SIG-M5 (cell line): Measurements from ENCODE around the gene TCERG1L.

Experiments used
- DNase-seq: peaks from one replicate; lab custom pipeline; 2025; lab: John Stamatoyannopoulos, UW

The TCERG1L gene

DNA sequence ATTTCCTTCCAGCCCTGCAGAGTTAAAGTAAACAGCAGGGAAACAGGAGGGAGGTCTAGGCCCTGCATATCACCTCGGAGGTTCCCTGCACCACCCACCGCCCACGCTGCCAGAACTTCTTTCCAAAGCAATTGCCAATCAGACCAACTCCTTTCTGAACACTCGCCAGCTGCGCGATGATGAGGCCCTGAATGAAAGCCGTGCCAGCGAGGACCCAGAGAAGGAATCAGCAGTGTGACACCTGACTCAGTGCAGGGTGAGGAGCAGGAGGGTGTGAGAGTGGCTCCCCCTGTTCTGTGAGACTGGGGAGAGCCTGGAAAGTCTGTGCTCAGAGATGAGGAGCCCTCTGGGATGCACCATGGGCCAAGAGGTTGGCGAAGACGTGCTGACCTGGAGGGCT, 3.3 kb upstream of the TCERG1L start:
- no peak for DNase-seq

DNA sequence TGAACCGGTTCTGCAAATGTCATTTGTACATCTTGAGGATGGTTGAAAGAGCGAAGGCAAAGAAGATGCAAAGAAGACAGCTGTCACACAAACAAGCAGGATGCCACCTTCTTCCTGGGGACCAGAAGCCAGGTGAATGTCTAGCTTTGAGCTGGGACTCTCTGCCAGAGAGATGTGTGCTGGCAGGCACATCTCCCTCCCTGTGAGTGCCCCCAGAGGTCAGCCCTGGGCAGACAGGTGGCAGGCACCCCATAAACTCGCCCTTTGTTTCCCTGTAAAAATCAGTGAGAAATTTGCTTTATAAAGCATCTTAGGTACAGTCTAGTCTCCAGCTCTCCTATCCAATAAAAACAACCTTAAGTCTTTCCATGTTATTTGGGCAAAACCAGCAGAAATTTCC, 2.6 kb upstream of the TCERG1L start:
- no peak for DNase-seq

DNA sequence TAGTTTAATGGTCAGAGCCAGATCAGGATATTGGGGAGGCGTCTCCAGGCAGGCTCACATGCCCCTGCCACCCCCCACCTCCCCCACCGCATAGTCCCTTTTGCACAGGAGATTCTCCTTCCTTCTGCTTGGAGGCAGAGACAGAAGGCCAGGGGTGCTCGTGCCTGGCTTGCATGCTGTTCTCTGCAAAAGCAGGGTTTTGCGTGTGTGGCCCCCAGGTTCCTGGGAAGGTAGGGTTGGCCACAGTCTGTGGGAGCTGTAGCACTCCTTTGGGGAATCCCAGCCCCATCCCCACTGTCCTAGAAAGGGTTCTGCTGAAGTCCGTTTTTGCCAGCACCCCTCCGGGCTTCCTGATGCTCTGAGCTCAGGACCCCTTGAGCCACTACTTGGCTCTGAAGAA, 1.9 kb upstream of the TCERG1L start:
- DNase-seq, result no peak

DNA sequence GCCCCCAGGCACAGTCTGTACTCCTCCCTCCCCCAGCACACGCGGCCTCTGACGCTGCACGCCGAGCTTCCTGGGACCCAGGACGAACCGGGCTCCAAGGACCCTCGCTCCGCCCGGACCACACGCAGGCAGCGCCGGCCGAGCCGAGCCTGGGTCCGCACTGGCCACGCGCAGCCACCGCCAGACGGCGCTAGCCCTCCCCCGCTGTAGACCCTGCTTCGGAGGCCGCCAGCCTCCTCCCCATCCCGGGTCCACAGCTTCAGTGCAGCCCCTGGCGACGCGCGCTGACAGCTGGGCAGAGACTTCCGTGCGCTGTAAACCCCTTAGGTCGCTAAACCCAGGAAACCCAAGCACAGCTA, 936 bp upstream of the TCERG1L start:
- no peak for DNase-seq

DNA sequence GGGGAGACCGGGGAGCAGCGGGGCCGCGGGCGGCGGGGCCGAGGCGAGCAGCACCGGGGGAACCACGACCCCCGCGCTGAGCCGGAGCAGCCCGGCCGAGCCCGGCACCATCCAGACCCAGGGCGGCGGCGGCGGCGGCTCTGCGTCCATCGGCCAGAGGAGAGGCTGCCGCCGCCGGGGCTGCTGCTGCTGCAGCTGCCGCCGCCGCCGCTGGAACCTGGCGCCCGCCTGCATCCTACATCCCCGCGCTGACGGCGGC, 190 bp downstream of the TCERG1L start:
- DNase-seq, result no peak

DNA sequence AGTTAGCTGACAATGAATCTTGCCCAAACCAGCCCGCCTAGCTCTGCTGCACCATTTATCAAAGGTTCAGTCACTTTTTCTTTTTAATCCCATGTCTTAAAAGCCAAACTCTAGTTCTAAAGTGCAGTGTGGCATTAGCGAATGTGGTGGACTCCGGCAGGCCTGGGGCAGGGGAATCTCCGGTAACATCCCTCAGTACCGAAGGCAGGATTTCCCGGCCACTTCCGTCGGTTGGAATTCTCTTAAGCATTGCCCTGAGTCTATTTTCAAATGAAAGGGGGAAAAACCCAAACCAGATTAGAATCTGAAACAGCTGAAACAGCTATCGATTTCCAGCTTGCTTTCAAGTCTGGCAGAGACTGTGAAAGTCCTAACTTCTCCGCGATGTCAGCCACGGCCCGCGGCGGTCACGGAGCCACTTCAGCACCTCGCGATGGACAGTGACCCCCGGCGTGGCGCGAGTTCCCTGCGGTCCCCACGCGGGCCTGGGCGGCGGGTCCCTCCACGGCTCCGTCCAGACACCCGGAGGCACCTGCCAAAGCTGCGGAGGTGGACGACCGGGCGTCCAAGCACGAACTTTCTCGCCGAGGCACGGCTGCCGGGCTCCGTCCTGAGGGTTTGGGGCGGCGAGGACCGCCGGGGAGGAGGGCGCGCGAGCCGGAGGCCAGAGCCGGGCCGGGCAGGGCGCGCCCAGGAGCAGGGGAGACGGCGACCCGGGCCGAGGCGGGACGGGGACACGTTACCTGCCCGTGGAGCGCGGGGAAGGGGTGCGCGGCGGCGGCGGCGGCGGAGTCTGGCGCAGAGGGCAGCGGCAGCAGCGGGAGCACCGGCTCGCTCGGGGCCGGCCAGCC, 745 bp downstream of the TCERG1L start:
- no peak for DNase-seq

DNA sequence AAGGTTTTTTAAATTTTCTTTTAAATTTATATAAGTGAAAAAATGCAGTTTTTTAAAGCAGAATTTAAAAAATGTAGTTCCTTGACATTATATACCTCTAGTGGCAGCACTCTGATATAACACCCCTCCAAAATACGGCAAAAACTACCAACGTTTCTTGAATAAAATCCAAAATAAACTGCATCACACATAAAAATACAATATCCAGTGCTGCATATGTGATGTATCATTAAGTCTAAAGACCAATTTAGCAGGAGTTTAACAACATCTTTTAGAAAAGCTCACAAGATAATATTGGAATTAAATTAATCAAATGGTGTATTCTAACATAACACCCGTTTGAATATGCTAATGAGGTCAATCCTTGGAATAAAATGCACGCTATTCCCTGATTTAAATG, 1.4 kb downstream of the TCERG1L start:
- no peak for DNase-seq

DNA sequence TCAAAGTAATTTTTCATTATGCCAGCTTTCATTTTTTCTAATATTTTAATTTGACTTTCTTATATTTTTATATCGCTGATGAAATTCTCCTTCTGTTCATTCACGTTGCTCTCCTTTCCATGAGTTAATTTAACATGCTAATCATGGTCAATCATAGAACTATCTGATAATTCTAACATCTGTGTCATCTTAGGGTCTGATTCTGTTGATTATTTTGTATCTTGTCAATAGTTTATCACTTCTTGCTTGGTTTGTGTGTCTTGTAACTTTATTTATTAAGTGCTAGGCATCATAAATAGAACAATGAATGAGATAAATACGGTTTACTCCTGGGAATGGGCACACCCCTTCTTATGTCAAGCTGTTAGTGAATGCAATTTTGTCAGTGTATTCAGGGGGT, 11.0 kb downstream of the TCERG1L start:
- DNase-seq, result no peak

DNA sequence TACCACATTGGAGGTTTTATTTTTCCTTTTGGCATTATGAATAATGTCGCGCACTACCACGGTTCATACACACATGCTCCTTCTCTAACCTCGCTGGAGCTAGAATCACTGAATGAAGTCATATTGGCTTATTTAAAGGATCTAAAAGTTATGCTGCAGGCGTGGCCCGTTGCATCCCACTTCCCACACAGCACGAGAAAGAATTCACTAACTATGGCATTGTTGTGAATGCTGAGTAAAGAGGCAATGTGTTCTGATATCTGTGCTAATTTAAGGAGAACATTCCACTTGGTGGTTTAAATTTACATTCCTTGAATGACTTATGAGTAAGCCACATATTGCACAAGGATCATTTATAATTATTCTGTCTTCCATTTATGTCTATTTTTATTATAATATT, 20.7 kb downstream of the TCERG1L start:
- no peak for DNase-seq

DNA sequence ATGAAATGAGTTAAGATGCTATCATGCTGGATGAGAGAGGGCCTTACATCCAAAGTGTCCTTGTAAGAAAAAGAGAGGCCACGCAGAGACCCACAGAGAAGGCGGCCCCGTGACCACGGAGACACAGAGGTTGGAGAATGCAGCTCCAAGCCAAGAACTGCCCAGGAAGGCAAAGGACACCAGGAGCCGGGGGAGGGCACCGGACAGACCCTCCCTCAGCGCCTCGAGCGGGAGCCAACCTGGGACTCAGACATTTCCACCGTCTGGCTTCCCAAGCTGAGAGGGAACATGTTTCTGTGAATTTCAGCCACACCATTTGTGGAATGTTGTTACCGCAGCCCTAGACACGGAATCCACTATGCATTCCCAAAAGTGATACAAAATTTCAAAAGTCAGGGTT, 22.9 kb downstream of the TCERG1L start:
- no peak for DNase-seq

DNA sequence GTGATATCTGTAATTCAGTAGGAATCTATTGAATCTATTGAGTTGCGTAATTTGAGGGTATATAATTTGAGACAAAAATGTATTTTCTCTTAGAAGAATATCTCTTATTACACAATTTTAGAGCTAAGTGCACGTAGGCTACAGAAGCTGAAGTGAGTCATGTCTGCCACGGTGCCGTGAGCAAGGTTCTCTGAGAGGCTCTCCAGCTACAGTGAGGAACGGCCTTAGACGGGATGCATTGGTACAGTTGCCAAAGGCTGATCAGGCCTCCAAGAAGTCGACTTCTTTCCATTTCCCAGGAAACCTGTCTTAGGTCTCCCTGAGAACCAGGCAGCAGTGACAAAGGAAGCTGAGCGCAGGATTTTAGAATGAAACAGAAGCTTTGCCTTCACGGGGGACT, 28.6 kb downstream of the TCERG1L start:
- DNase-seq, result no peak

DNA sequence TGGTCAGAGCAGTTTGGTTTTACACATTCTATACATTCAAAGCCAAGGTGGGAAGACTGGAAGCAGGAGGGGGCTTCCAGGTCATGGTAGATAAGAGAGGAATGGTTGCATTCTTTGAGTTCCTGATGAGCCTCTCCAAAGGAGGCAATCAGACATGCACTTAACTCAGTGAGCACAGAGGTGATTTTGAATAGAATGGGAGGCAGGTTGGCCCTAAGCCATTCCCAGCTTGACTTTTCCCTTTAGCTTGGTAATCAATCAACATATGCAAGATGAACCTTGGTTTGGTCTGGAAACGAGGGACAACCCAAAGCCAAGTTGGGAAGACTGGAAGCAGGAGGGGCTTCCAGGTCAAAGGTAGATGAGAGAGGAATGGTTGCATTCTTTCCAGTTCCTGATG, 31.4 kb downstream of the TCERG1L start:
- DNase-seq, result no peak

DNA sequence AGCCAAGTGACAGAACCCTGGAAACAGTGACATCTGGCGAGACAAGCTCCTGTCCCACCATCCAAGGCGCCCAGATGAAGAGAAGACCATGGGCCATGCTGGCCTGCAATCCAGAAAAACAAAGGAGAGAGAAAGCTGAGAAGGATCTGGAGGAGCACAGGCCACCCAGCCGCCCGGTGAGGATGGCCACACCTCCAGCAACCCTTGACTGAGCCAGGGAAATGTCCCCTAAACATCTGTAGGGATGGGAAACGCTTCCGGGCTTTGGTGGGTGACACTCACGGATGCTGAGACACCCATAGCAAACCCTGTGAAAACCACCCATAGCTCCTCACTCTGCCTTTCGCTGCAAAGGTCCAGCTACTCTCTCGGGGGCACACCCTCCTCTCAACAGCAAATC, 32.0 kb downstream of the TCERG1L start:
- no peak for DNase-seq

DNA sequence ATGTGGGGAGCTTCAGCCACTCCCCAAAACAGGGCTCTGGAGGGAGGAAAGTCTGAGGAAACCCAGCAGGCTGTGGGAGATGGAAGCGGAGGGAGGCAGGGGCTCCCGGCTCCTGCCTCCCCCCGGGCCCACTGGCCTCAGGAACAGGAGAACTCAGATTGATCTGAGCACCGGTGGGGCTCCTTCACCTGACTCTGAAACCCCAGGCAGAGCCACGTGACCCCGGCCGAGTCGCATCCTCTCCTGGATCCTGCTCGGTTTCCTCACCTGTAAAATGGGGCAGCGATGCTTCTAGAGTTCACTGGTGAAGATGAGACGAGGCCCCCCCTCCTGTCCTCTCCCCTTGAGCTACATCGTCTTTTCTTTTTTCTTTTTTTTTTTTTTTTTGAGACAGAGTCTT, 33.6 kb downstream of the TCERG1L start:
- no peak for DNase-seq

DNA sequence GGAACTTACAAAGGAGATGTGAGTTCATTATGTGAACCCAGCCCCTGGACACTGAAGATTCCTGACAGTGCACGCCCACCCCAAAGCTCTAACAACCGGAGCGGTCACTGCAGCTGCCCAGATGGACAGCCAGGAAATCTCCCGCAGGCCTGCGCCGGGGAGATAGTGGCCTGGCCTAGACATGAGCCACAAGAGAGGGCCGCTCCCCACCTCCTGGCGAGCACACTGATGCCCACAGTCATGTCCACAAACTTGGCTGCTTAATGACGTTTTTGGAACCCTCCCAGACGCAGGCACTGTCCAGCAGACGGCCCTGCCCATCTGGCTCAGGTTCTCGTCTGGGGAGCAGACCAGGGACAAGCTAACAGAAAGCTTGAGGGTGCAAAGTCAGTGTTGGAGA, 34.2 kb downstream of the TCERG1L start:
- no peak for DNase-seq

DNA sequence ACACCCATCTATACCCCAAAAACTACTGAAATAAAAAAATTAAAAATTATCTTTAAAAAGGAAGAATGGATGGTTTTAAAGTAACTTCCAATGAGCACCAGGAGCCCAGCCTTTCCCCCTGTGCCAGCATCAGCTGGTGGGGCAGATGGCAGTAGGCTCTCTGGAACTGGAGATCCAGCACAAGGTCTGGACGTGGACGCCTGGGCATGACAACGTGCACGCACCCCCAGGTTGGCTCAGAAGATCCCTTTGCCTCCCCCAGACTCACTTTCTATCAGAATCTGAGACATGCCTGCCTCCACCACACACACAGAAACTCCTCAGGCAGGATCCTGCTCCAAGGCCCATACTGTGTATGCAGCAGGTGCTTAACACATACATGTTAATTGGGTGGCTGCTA, 35.8 kb downstream of the TCERG1L start:
- no peak for DNase-seq

DNA sequence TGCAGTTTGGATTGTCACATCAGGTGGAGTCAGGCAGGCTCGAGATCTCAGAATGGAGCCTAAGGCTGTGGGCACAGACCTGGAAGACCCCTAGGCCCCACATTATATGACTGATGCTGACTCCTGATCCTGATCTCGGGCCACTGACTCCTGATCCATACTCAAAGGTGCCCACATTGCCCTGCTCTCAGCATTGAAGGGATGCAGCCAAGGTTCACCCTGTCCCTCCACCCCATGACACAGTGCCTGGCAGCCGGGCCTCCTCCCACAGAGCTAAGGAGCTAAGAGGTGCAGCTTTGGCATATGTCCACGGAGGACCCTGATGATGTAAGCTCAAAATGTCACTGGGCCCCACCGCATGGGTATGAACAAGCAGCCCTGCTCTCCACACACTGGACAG, 36.6 kb downstream of the TCERG1L start:
- no peak for DNase-seq

DNA sequence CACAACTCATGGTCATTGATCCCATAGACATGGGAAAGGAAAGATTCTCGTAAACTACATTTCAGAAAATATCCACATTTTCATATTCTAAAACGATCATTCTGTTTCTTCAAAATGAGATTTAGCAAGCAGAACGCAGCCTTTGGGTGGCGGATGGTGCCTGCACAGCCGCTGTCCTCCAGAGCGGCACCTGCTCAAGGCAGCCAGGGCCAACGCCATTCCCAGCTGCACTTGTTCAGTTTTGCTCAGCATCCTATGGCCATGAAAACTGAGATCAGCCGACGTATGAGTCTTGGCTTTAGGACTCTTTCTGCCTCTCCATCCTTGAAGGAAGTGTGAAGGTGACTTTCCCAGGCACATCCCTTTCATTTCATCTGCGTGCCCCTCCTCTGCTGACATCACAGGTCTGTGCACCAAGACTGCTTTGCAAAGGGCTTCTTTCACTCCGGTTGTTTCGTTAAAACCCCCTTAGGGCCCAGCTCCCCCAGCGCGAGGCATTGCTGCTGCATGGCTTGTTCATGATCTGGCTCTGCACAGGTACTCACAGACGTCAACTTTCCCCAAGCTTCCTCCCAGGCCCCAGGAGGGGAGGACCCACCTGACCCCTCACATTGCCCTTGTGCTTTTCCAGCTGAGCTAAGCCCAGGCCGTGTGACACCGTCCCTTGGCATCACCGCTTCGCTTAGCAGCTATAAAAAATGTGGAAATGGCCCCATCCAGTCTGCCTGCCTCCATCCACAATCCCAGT, 37.2 kb downstream of the TCERG1L start:
- DNase-seq, result no peak

DNA sequence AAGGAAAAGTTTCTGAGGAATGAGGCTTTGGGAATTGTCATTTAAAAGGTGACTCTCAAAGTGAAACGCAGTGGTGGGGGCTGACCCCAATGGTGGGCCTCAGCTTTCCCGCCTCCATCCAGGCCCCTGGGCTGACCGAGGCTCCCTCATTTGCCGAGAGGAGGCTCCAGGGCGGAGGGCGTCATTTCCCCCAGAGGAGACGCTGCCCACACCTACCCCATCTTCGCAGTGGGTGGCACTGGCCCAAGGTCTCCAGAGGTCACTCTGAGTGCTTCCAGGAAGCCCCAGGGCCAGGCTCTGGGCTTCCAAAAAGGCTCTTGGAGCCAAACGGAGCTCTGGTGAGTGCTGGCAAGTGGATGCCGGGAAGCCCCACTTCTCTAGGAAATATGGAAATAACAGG, 38.0 kb downstream of the TCERG1L start:
- DNase-seq, result no peak

DNA sequence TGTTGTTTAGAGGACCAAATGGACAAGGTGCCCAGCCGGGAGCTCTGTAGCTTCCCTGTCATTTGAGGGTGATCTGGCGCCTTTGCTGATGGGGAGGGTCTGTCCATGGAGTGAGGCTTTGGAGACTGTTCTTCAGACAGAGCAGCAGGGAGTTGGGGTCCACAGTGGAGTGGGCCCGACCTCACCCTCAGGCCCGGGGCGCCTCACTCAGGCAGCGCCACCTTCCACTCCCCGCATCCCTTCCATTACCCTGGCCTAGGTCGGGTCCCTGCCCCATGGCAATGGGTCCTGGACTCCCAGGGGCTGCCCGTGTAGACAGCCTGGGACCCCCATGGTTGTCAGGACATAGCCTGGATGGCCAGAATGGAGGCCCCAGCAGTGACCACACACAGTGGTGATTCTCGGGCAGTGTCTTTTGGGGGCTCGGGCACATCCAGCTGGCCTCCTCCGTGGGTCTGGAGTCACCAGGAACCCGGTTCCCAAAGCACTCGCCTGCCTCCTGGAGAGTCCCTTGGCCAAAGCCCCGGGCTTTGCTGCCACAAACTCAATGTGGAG, 38.5 kb downstream of the TCERG1L start:
- no peak for DNase-seq

DNA sequence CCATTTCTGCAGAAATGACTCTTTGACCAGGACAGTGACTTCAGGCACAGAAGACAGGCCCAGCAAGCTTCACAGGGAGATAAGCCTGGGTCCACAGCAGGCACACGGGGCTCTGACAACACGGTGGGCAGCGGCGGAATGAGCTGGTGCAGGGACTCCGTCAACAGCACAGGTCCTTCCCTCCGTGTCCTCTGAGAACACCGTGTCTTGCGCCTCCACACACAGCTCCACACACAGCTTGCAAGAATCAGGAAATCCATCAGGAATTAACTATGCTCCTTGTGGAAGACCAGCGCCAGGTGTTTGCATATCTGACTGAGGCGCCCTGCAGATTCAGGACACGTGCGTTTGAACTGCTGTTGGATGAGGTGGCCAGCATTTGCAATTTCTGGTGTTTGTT, 39.6 kb downstream of the TCERG1L start:
- DNase-seq, result no peak

DNA sequence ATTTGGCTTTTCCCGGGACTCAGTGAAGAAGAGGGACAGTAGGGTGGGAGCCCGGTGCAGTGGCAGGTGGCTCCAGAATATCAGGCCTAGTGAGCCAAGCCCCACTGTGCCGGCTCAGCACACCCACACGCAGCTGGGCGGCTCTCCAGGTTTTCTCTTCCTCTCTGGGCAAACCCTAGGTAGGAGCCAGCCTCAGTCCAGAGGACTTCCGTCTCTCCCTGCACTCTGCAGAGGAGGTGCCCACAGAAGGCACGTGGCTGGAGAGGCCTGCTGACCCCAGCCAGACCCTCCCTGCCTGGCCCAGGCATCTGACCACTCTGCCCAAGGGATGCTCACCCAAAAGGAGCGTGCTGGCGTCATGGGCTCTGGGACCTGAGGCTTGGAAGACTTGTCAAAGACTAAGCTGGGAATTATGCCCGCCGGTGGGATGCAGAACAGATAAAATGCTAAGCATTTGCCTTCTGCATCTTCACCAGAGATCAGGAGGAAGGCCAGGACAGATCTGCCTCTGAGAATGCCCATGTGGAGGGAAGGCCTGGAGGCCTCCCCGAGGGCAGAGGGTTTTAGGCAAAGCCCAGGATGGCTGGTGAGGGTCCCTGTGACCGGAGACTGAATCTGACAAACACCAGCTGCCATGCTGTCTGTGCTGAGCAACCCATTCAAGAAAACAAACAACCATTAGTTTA, 40.2 kb downstream of the TCERG1L start:
- DNase-seq, result no peak
